Osteocyte (in vitro differentiated cells): Measurements from ENCODE around the gene ARL3. TPM values are rescaled to one million over a fixed set of nuclear protein-coding genes. Genes with fewer than 3 reads are reported as not detected.
"Not testable (repeated sequence)": the region's sequence is repeated elsewhere in the genome, so short reads cannot be mapped to it uniquely, and the experiment has no call there.

ENCODE experiments used
- DNase-seq: peaks from one replicate; pipeline ENCODE4 v3.0.0; 2021; ENCODE audit warnings: mixed read lengths; ENCODE audit not compliant: unreplicated experiment; ENCODE audit errors: extremely low spot score
- H3K27ac Mint-ChIP-seq: one replicate; pipeline ENCODE4 v1.8.0; 2021; ENCODE audit warnings: mild to moderate bottlenecking, mixed read lengths; ENCODE audit not compliant: unreplicated experiment
- H3K27me3 Mint-ChIP-seq: one replicate; pipeline ENCODE4 v1.8.0; 2021; ENCODE audit warnings: mixed read lengths; ENCODE audit not compliant: unreplicated experiment
- H3K36me3 Mint-ChIP-seq: one replicate; pipeline ENCODE4 v1.8.0; 2021; ENCODE audit warnings: mixed read lengths; ENCODE audit not compliant: unreplicated experiment
- H3K4me1 Mint-ChIP-seq: one replicate; pipeline ENCODE4 v1.8.0; 2021; ENCODE audit warnings: mixed read lengths; ENCODE audit not compliant: unreplicated experiment
- H3K4me3 Mint-ChIP-seq: one replicate; pipeline ENCODE4 v1.8.0; 2021; ENCODE audit warnings: mild to moderate bottlenecking, moderate library complexity, mixed read lengths; ENCODE audit not compliant: unreplicated experiment
- H3K9me3 Mint-ChIP-seq: one replicate; pipeline ENCODE4 v1.8.0; 2021; ENCODE audit warnings: mixed read lengths; ENCODE audit not compliant: unreplicated experiment
- CTCF ChIP-seq: fragments of 200-600 bp; sonication (generic); IDR thresholded peaks from 2 replicates; pipeline ENCODE4 v1.5.0; 2021; ENCODE audit warnings: antibody characterized with exemption, mild to moderate bottlenecking, moderate library complexity
- total RNA-seq: library from RNA; stranded (reverse); gene quantifications from 2 replicates; pipeline ENCODE4 v1.2.1, GENCODE V29; 2021

The ARL3 gene
- total RNA-seq, 1 donor from 2014 or later, result 11.6 TPM

- no peak for DNase-seq
- H3K9me3 Mint-ChIP-seq, result no peaks in the 10 kb centered on the region
- peaks cover 1% of the 10 kb centered on the region for H3K4me1 Mint-ChIP-seq
- peaks cover 34% of the 10 kb centered on the region for H3K36me3 Mint-ChIP-seq
- H3K27ac Mint-ChIP-seq, result no peak overlapping the region
- no peaks in the 10 kb centered on the region for H3K27me3 Mint-ChIP-seq
- H3K4me3 Mint-ChIP-seq, result no peak overlapping the region
- TF ChIP-seq CTCF, result no peak
These were observed 17.5 kb downstream of the ARL3 start for GRCh38 chr10:102696736-102697135.

GRCh38 chr10:102695401-102695800 is 18.8 kb downstream of the ARL3 start:
- peaks cover 36% of the 10 kb centered on the region for H3K36me3 Mint-ChIP-seq
- not testable (repeated sequence) for H3K27ac Mint-ChIP-seq, DNase-seq, H3K4me1 Mint-ChIP-seq, H3K4me3 Mint-ChIP-seq, H3K9me3 Mint-ChIP-seq, H3K27me3 Mint-ChIP-seq

GRCh38 chr10:102691285-102692066 is 22.7 kb downstream of the ARL3 start:
- H3K4me1 Mint-ChIP-seq, result no peaks in the 10 kb centered on the region
- no peak for DNase-seq
- H3K4me3 Mint-ChIP-seq, result no peak overlapping the region
- no peaks in the 10 kb centered on the region for H3K9me3 Mint-ChIP-seq
- peaks cover 13% of the 10 kb centered on the region for H3K36me3 Mint-ChIP-seq
- no peaks in the 10 kb centered on the region for H3K27me3 Mint-ChIP-seq
- H3K27ac Mint-ChIP-seq, result no peak overlapping the region
- TF ChIP-seq CTCF, result no peak

GRCh38 chr10:102683736-102684135 is 30.5 kb downstream of the ARL3 start:
- Mint-ChIP-seq H3K36me3 (peaks cover 14% of the 10 kb centered on the region), H3K9me3 (no peaks in the 10 kb centered on the region), H3K4me3 (no peak overlapping the region), H3K27ac (no peak overlapping the region), H3K4me1 (peaks cover 10% of the 10 kb centered on the region), H3K27me3 (no peaks in the 10 kb centered on the region)
- no peak for DNase-seq
- no peak for TF ChIP-seq CTCF

GRCh38 chr10:102682981-102683380 is 31.2 kb downstream of the ARL3 start:
- peaks cover 17% of the 10 kb centered on the region for H3K4me1 Mint-ChIP-seq
- H3K4me3 Mint-ChIP-seq, result no peak overlapping the region
- no peaks in the 10 kb centered on the region for H3K9me3 Mint-ChIP-seq
- DNase-seq, result no peak
- no peak overlapping the region for H3K27ac Mint-ChIP-seq
- TF ChIP-seq CTCF, result no peak
- no peaks in the 10 kb centered on the region for H3K27me3 Mint-ChIP-seq
- H3K36me3 Mint-ChIP-seq, result peaks cover 14% of the 10 kb centered on the region
